Upper lobe of left lung (tissue), 4 donors: ENCODE measurements around the gene SGSH.

ENCODE experiments used
- POLR2AphosphoS5 ChIP-seq, 2 donors: sonication (generic); formaldehyde crosslinking; IDR thresholded peaks; one replicate each; pipeline ENCODE4 v1.5.1; 2017; ENCODE audit warnings: antibody characterized with exemption in 2 of 2
- TF ChIP-seq, protein P1 (sequence below), 6 experiments: fragments of 450-650 bp in 4 of 6; fragments of 200-600 bp in 2 of 6; sonication (generic) in 2 of 6; IDR thresholded peaks; one replicate each; pipeline ENCODE4 v1.5.1; 2016 to 2019; ENCODE audit warnings: antibody characterized with exemption in 6 of 6

DNA sequence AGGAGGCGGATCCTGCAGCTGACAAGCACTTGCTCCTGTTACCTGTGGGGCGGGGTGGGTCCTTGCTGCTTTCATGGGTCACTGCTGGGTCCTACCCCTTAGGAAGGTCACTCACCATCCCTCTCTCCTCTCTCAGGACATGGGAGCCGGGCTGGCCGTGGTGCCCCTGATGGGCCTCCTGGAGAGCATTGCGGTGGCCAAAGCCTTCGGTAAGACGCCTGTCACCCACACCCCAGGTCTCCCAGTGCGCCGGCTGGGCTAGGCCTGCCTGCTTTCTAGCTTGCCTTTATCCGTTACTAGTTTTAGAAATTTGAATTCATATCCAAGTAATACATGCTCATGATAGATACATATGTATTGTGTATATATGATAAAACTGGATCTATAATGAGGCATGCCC is 17.3 kb upstream of the SGSH start:
- TF ChIP-seq, protein P1, sequence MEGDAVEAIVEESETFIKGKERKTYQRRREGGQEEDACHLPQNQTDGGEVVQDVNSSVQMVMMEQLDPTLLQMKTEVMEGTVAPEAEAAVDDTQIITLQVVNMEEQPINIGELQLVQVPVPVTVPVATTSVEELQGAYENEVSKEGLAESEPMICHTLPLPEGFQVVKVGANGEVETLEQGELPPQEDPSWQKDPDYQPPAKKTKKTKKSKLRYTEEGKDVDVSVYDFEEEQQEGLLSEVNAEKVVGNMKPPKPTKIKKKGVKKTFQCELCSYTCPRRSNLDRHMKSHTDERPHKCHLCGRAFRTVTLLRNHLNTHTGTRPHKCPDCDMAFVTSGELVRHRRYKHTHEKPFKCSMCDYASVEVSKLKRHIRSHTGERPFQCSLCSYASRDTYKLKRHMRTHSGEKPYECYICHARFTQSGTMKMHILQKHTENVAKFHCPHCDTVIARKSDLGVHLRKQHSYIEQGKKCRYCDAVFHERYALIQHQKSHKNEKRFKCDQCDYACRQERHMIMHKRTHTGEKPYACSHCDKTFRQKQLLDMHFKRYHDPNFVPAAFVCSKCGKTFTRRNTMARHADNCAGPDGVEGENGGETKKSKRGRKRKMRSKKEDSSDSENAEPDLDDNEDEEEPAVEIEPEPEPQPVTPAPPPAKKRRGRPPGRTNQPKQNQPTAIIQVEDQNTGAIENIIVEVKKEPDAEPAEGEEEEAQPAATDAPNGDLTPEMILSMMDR (IDR thresholded peaks at IDR 0.05): no peak
- TF ChIP-seq POLR2AphosphoS5 (IDR thresholded peaks at IDR 0.05): no peak
